ENCODE data around the gene DNAJC5. TPM values are rescaled to one million over a fixed set of nuclear protein-coding genes. Genes with fewer than 3 reads are reported as not detected.

The DNAJC5 gene
- total RNA-seq, 1 experiment from 2014 or later, result 59.5 TPM

- no TSS peak for BruUV-seq (replicated peaks)
- H3K4me3 ChIP-seq (ENCODE audit: low read depth in 2 of 2, low read length in 2 of 2), result no peak overlapping the region
- CTCF ChIA-PET, result no interaction called here
- H3K27me3 ChIP-seq (ENCODE audit: control insufficient read depth, insufficient read depth, low read length), result no peaks in the 10 kb centered on the region
- DNase-seq (ENCODE audit: low read depth, low spot score) (no peak), ATAC-seq (no peak)
- intact Hi-C loops (cut with micrococcal nuclease; ENCODE audit: unreplicated experiment), result no loop called here
- no peak overlapping the region for H3K27ac ChIP-seq (ENCODE audit: low read length)
- POLR2A ChIA-PET, result no interaction called here
- TF ChIP-seq, protein P1, sequence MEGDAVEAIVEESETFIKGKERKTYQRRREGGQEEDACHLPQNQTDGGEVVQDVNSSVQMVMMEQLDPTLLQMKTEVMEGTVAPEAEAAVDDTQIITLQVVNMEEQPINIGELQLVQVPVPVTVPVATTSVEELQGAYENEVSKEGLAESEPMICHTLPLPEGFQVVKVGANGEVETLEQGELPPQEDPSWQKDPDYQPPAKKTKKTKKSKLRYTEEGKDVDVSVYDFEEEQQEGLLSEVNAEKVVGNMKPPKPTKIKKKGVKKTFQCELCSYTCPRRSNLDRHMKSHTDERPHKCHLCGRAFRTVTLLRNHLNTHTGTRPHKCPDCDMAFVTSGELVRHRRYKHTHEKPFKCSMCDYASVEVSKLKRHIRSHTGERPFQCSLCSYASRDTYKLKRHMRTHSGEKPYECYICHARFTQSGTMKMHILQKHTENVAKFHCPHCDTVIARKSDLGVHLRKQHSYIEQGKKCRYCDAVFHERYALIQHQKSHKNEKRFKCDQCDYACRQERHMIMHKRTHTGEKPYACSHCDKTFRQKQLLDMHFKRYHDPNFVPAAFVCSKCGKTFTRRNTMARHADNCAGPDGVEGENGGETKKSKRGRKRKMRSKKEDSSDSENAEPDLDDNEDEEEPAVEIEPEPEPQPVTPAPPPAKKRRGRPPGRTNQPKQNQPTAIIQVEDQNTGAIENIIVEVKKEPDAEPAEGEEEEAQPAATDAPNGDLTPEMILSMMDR (IDR thresholded peaks at IDR 0.05), result no peak
- TF ChIP-seq REST (IDR thresholded peaks at IDR 0.05; ENCODE audit: insufficient read depth in 1 of 2, low read depth in 2 of 2, low read length in 1 of 2) (no peak), POLR2AphosphoS5 (IDR thresholded peaks at IDR 0.05; ENCODE audit: low read depth, low read length) (no peak), TCF7L2 (IDR thresholded peaks at IDR 0.05; ENCODE audit: low read depth, low read length) (no peak), SIN3A (IDR thresholded peaks at IDR 0.05; ENCODE audit: borderline replicate concordance, insufficient read depth, low read depth, low read length) (no peak)
- H3K9me3 ChIP-seq (ENCODE audit: control insufficient read depth, insufficient read depth, low read depth, low read length), result no peaks in the 10 kb centered on the region
- in situ Hi-C loops (cut with HindIII; ENCODE audit: low pct_unique_long_range_greater_than_20kb, low sequenced_read_pairs), result no loop called here
- H3K4me1 ChIP-seq (ENCODE audit: control insufficient read depth, insufficient read depth, low read length), result peaks cover 5% of the 10 kb centered on the region
- no peaks in the 10 kb centered on the region; the same call in 1 of the 2 replicates for H3K36me3 ChIP-seq (ENCODE audit: control insufficient read depth, insufficient read depth, low read length)
Measured at GRCh38 chr20:63964412-63964811, 69.5 kb downstream of the DNAJC5 start.

DNA sequence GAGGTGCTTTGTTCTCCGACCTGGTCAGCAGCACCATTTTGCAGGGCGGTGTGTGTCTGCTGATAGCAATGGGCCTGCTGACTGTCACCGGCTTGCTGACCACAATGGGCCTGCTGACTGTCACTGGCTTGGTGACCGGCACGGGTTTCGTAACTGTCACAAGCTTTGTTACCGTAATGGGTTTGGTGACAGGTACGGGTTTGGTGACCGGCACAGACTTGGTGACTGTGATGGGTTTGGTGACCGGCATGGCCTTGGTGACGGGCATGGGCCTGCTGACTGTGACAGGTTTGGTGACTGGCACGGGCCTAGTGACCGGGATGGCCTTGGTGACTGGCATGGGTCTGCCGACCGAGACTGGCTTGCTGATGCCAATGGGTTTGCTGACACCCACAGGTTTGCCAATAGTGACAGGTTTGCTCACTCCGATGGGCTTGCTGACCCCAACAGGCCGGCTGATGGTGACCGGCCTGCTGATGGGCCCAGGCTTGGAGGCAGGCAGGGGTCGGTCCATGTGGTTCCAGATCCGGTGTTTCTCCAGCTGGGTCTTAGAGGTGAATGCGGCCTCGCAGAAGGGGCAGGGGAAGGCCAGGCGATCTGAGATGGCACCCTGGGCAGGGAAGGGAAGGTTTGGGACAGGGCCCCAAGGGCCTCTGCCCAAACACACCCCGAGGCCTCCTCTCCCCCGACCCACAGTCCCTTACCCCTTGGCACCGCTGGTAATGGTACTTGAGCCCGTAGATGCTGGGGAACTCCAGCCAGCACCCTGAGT is 71.4 kb downstream of the DNAJC5 start:
- no peaks in the 10 kb centered on the region for H3K27me3 ChIP-seq (ENCODE audit: control insufficient read depth, insufficient read depth, low read length)
- in situ Hi-C loops (cut with HindIII; ENCODE audit: low pct_unique_long_range_greater_than_20kb, low sequenced_read_pairs), result no loop called here
- no peak overlapping the region for H3K27ac ChIP-seq (ENCODE audit: low read length)
- no peaks in the 10 kb centered on the region for H3K9me3 ChIP-seq (ENCODE audit: control insufficient read depth, insufficient read depth, low read depth, low read length)
- CTCF ChIA-PET, result no interaction called here
- peaks cover 5% of the 10 kb centered on the region for H3K4me1 ChIP-seq (ENCODE audit: control insufficient read depth, insufficient read depth, low read length)
- DNase-seq (ENCODE audit: low read depth, low spot score) (no peak), ATAC-seq (no peak)
- intact Hi-C loops (cut with micrococcal nuclease; ENCODE audit: unreplicated experiment), result no loop called here
- TSS peak; percentile 71 for BruUV-seq (replicated peaks)
- POLR2A ChIA-PET, result no interaction called here
- no peaks in the 10 kb centered on the region; the same call in 1 of the 2 replicates for H3K36me3 ChIP-seq (ENCODE audit: control insufficient read depth, insufficient read depth, low read length)
- TF ChIP-seq POLR2AphosphoS5 (IDR thresholded peaks at IDR 0.05; ENCODE audit: low read depth, low read length) (no peak), REST (IDR thresholded peaks at IDR 0.05; ENCODE audit: insufficient read depth in 1 of 2, low read depth in 2 of 2, low read length in 1 of 2) (no peak), SIN3A (IDR thresholded peaks at IDR 0.05; ENCODE audit: borderline replicate concordance, insufficient read depth, low read depth, low read length) (no peak), TCF7L2 (IDR thresholded peaks at IDR 0.05; ENCODE audit: low read depth, low read length) (no peak)
- H3K4me3 ChIP-seq (ENCODE audit: low read depth in 2 of 2, low read length in 2 of 2), result no peak overlapping the region

All from Panc1 (cell line).